Cardiac fibroblast (primary cell): Measurements from ENCODE around the gene SCN7A.

Experiments
- DNase-seq, 2 donors: peaks; one replicate each; pipeline versions ENCODE4 v3.0.0 to v3.0.0-alpha.2; 2010; ENCODE audit warnings: low read depth in 2 of 2
- H3K4me3 ChIP-seq, 2 donors: replicated peaks in 1 of 2; 1 replicate in 1 of 2; 2 replicates in 1 of 2; pipeline ENCODE4 v1.5.1; 2011; ENCODE audit warnings: low read depth in 2 of 2, low read length in 2 of 2, mild to moderate bottlenecking in 2 of 2, moderate library complexity in 1 of 2
- TF ChIP-seq, protein P1 (sequence below): IDR thresholded peaks from one replicate; pipeline ENCODE4 v1.5.1; 2011; ENCODE audit warnings: low read depth, mild to moderate bottlenecking, low read length, inconsistent platforms

SCN7A gene

DNA sequence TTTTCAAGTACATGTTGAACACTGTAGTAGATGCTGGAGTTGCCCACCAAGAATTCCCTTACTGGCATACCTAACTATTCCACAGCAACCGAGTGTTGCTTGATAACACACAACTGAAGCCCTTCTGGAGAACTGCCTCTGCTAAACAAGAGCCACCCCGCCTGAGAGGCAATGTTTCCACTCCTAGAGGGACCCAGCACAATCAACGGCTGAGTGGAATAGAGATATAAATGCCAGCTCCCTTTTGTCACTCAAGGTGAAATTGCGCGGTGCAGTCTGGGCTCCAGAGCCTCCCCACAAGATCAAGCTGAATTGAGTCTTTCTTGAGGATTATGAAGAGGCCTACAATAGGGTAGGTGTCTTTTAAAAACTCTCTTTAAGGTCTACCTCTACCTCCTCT, 69.2 kb downstream of the SCN7A start:
- TF ChIP-seq, protein P1, sequence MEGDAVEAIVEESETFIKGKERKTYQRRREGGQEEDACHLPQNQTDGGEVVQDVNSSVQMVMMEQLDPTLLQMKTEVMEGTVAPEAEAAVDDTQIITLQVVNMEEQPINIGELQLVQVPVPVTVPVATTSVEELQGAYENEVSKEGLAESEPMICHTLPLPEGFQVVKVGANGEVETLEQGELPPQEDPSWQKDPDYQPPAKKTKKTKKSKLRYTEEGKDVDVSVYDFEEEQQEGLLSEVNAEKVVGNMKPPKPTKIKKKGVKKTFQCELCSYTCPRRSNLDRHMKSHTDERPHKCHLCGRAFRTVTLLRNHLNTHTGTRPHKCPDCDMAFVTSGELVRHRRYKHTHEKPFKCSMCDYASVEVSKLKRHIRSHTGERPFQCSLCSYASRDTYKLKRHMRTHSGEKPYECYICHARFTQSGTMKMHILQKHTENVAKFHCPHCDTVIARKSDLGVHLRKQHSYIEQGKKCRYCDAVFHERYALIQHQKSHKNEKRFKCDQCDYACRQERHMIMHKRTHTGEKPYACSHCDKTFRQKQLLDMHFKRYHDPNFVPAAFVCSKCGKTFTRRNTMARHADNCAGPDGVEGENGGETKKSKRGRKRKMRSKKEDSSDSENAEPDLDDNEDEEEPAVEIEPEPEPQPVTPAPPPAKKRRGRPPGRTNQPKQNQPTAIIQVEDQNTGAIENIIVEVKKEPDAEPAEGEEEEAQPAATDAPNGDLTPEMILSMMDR = no peak
- no peak for DNase-seq
- no peak overlapping the region for H3K4me3 ChIP-seq

- DNase-seq = peak; percentile 70 to 76
Observed at GRCh38 chr2:166419616-166419934, 74.5 kb downstream of the SCN7A start.

DNA sequence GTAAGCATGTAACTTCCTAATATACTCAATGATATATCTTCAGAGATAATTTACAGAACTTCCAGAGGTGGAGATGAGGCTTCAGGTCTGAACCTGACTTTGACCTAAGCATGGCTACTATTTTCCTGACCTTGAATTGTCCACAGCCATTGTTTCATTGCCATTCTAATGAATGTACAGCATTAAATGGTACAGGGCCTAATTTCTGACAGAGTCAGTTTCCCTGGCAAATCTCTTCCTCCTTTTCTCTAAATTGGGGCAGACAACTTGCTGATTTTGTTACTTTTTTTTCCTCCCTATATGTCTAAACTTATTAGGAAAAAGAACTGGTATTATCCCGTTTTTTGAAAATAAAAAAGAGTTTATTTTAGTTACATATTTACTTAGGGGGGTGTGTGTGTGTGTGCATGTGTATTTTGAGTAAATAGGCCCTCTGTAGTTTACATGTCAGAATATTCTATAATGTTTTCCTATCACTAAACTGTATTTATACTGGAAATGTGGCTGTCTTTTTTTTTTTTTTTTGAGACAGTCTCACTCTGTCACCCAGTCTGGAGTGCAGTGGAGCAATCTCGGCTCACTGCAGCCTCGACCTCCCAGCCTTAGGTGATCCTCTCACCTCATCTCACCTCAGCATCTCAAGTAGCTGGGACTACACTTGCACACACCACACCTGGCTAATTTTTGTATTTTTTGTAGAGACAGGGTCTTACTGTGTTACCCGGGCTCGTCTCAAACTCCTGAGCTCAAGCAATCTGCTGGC, 75.0 kb downstream of the SCN7A start:
- TF ChIP-seq, protein P1 = no peak
- no peak for DNase-seq
- H3K4me3 ChIP-seq = no peak overlapping the region

More at GRCh38 chr2:166419616-166419934, 74.5 kb downstream of the SCN7A start:
- no peak overlapping the region for H3K4me3 ChIP-seq
- TF ChIP-seq, protein P1 = peak; percentile 57

- no peak overlapping the region for H3K4me3 ChIP-seq
- peak; percentile 32 to 72 for DNase-seq
- TF ChIP-seq, protein P1 = no peak
Observed at GRCh38 chr2:166417669-166418068, 76.4 kb downstream of the SCN7A start.

- H3K4me3 ChIP-seq = no peak overlapping the region
- peak in 1 of 2 donors; percentile 42 for DNase-seq
- TF ChIP-seq, protein P1 = no peak
Observed at GRCh38 chr2:166413255-166413654, 80.8 kb downstream of the SCN7A start.

- no peak overlapping the region for H3K4me3 ChIP-seq
- peak; percentile 55 to 62 for DNase-seq
- TF ChIP-seq, protein P1 = no peak
Observed at GRCh38 chr2:166411473-166412230, 82.4 kb downstream of the SCN7A start.
